Measurements from ENCODE around the gene CYP3A7.
A peak's percentile ranks its signal among the peaks of the same experiment; 100 is the strongest.
"Not testable (repeated sequence)": the region's sequence is repeated elsewhere in the genome, so short reads cannot be mapped to it uniquely, and the experiment has no call there.

The CYP3A7 gene

DNA sequence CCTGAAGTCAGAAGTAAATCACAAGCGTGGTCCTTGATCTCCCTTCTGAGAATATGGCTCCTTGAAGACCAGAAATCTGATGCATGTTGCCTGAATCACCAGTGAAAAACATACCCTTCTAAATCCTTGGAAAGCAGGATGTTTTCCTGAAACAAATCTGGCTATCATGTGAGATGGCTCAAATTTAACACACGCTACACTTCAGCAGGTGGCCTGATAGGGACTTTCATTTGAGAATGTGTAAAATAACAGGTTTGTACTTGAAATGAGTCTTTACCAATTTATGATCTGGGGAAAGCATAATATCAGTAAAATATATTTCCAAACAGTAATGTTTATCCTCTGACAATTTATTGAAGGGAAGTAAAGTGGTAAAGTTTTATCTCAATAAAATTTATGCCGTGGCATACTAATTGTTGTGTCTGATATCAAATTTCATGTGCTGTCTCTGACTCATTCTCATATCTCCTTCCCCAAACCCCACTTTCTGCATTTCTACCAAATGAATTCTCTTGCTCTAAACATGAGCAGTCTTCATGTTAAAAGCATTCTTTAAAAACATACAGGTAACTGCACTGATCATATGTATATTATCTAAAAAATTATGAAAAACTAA, 31.6 kb upstream of the CYP3A7 start:
- Histone ChIP-seq H3K36me3 (ENCODE audit: insufficient read depth, low read length) (no peaks in the 10 kb centered on the region), H3K4me3 (ENCODE audit: low read depth in 1 of 2, low read length in 2 of 2) (no peak overlapping the region), H3K27ac (ENCODE audit: low read depth, low read length) (no peak overlapping the region), H3K4me1 (ENCODE audit: insufficient read depth, low read length) (no peaks in the 10 kb centered on the region), H3K27me3 (ENCODE audit: control insufficient read depth in 1 of 2, insufficient read depth in 2 of 2, low read length in 2 of 2) (no peaks in the 10 kb centered on the region), H3K9ac (ENCODE audit: low read length) (no peak overlapping the region), H3K9me3 (ENCODE audit: low read length) (no peaks in the 10 kb centered on the region)

DNA sequence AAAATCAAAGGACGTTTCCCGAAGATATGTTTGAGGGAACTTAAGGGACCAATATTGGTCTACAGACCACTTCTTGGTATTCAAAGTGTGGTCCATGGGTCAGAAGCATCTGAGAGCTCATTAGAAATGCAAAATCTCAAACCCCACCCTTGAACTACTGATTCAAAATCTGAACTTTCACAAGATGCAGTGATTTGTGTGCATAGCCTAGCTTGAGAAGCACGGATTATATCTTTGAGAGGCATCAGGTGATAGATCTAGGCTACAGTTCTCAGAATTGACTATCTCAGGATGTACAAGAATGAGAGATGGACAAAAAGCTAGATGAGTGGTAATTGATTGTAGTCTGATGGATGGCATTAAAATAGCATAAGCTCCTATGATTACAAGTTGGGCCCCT, 29.5 kb upstream of the CYP3A7 start:
- Histone ChIP-seq H3K4me3 (ENCODE audit: low read depth in 1 of 2, low read length in 2 of 2) (no peak overlapping the region), H3K27ac (ENCODE audit: low read depth, low read length) (no peak overlapping the region), H3K27me3 (ENCODE audit: control insufficient read depth in 1 of 2, insufficient read depth in 2 of 2, low read length in 2 of 2) (no peaks in the 10 kb centered on the region), H3K9ac (ENCODE audit: low read length) (no peak overlapping the region), H3K9me3 (ENCODE audit: low read length) (no peaks in the 10 kb centered on the region), H3K4me1 (ENCODE audit: insufficient read depth, low read length) (no peaks in the 10 kb centered on the region), H3K36me3 (ENCODE audit: insufficient read depth, low read length) (no peaks in the 10 kb centered on the region)

DNA sequence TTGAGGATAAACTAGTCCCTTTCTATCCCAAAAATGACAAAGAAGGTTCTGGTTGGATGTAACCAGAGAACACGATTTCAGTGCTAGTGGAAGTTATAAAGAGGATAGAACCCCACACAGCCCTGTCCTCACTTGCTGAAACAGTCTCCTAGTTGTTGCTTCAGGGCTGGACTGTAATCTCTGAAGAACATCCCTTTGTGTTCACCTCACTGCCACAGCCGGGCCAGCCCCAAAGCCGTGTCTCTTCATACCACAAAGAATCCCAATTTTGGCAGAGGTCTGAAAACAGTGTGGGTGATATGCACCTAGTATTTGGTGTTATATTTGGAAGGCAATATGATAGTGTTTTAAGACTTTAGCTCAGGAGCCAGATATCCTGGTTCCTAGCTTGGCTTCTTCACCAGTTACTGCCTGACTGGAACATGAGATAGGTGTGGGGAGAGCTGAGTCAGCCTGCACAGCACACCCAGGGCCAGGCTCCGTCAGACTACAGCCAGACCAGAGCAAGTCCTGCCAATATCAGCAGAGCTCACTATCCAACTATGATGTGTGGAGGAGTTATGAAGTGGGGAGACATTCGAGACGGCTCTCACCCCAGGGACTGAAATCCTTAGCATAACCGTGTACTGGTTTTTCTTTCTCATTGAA, 27.8 kb upstream of the CYP3A7 start:
- no peaks in the 10 kb centered on the region for H3K4me1 ChIP-seq (ENCODE audit: insufficient read depth, low read length)
- H3K27ac ChIP-seq (ENCODE audit: low read depth, low read length): no peak overlapping the region
- H3K27me3 ChIP-seq (ENCODE audit: control insufficient read depth in 1 of 2, insufficient read depth in 2 of 2, low read length in 2 of 2): no peaks in the 10 kb centered on the region
- no peak overlapping the region for H3K4me3 ChIP-seq (ENCODE audit: low read depth in 1 of 2, low read length in 2 of 2)
- H3K9ac ChIP-seq (ENCODE audit: low read length): no peak overlapping the region
- no peaks in the 10 kb centered on the region for H3K9me3 ChIP-seq (ENCODE audit: low read length)
- H3K36me3 ChIP-seq (ENCODE audit: insufficient read depth, low read length): no peaks in the 10 kb centered on the region

DNA sequence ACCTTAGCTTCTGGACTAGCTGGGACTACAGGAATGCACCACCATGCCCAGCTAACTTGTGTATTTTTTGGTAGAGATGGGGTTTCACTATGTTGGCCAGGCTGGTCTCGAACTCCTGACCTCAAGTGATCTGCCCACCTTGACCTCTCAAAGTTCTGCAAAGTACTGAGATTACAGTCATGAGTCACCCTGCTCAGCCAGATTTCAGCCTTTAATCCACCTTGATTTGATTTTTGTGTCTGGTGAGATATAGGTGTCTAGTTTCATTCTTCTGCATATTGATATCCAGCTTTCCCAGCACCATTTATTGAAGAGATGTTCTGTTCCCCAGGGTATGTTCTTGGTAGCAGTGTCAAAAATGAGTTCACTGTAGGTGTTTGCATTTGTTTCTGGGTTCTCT, 20.1 kb upstream of the CYP3A7 start:
- Histone ChIP-seq H3K4me1 (ENCODE audit: insufficient read depth, low read length) (peaks cover 6% of the 10 kb centered on the region), H3K9ac (ENCODE audit: low read length) (no peak overlapping the region), H3K4me3 (ENCODE audit: low read depth in 1 of 2, low read length in 2 of 2) (no peak overlapping the region), H3K36me3 (ENCODE audit: insufficient read depth, low read length) (no peaks in the 10 kb centered on the region), H3K9me3 (ENCODE audit: low read length) (no peaks in the 10 kb centered on the region), H3K27me3 (ENCODE audit: control insufficient read depth in 1 of 2, insufficient read depth in 2 of 2, low read length in 2 of 2) (no peaks in the 10 kb centered on the region), H3K27ac (ENCODE audit: low read depth, low read length) (no peak overlapping the region)

DNA sequence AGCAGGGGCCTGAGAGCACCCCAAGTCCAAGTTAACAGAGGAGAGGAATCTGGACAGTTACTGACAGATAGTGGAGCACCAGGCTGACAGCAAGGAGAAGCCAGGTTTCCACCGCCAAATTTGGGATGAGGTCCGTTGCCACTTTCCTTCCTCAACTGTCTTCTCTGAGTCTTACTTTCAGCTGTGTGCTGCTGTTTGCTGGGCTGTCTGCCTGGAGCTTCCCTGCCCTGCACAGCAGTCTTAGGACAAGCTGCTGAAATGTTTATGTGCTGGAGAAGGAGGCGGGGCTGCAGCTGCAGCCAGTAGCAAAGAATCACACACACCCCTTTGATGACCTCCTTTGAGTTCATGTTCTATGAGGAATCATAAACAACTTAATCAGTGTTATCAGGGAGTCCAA, 17.4 kb upstream of the CYP3A7 start:
- Histone ChIP-seq H3K27ac (ENCODE audit: low read depth, low read length) (peak overlapping the region; percentile 7), H3K36me3 (ENCODE audit: insufficient read depth, low read length) (no peaks in the 10 kb centered on the region), H3K9me3 (ENCODE audit: low read length) (no peaks in the 10 kb centered on the region), H3K4me3 (ENCODE audit: low read depth in 1 of 2, low read length in 2 of 2) (no peak overlapping the region), H3K27me3 (ENCODE audit: control insufficient read depth in 1 of 2, insufficient read depth in 2 of 2, low read length in 2 of 2) (no peaks in the 10 kb centered on the region), H3K9ac (ENCODE audit: low read length) (no peak overlapping the region), H3K4me1 (ENCODE audit: insufficient read depth, low read length) (peaks cover 6% of the 10 kb centered on the region)

DNA sequence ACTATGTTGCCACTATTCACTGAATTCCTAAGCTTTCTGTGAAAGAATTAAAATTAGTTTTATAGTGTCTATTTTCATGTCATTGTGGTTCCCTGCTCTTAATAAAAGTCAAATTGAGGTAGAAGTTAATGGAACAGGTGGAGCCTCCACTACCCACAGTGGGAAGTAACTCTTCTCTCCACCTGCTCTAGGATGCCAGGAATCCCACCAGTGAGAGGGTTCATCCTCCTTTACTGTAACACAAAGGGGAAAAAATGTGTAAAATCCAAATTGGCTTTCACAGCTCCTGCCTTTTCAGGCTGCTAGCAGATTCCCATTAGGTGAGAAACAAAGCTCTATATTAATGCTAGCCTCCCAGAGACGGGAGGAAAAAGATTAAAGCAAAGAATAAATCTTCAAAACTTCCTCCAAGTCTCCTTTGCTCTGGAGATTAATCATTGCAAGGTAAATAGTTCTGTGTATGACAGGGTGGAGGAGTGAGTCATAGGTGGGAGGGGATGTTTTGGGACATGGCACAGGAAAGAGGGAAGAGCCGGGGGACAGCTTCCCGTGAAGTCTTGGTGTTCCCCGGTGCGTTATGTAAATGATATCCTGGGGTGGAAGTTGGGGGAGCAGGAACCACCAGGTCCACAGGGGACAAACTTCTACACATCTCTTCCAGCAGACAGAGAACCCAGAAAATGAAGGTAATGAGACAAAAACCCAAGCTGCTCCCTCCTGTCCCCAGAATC, 16.5 kb upstream of the CYP3A7 start:
- H3K9me3 ChIP-seq (ENCODE audit: low read length); H3K36me3 ChIP-seq (ENCODE audit: insufficient read depth, low read length); H3K27me3 ChIP-seq (ENCODE audit: control insufficient read depth in 1 of 2, insufficient read depth in 2 of 2, low read length in 2 of 2); H3K9ac ChIP-seq (ENCODE audit: low read length); H3K4me1 ChIP-seq (ENCODE audit: insufficient read depth, low read length); H3K4me3 ChIP-seq (ENCODE audit: low read depth in 1 of 2, low read length in 2 of 2); H3K27ac ChIP-seq (ENCODE audit: low read depth, low read length): not testable (repeated sequence)

DNA sequence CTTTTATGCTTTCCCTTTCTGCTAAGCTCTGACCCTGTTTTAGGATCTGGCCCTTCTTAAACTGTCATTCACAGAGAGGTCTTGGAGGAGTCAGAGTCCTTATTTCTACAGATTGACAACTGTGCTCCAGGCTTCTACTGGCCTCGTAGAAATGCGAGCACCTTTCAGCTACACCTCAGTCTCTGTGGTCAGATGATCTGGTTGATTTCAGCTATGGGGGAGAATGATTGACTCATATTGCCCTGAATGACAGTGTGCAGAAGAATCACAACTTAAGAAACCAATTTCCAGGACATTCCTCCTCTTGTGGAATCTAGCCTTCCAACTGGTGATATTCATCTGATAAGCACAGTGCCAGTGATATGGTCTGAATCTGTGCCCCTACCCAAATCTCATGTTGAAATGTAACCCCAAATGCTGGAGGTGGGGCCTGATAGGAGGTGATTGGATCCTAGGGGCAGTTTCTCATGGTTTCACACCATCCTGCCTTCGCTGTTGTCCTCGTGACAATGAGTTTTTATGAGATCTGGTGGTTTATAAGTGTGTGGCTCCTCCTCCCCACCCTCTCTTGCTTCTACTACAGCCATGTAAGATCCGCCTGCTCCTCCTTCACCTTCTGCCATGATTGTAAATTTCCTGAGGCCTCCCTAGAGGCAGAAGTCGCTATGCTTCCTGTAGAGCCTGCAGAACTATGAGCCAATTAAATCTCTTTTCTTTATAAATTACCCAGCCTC, 14.0 kb upstream of the CYP3A7 start:
- Histone ChIP-seq H3K4me3 (ENCODE audit: low read depth in 1 of 2, low read length in 2 of 2) (no peak overlapping the region), H3K4me1 (ENCODE audit: insufficient read depth, low read length) (peaks cover 6% of the 10 kb centered on the region), H3K36me3 (ENCODE audit: insufficient read depth, low read length) (no peaks in the 10 kb centered on the region), H3K9ac (ENCODE audit: low read length) (no peak overlapping the region), H3K27me3 (ENCODE audit: control insufficient read depth in 1 of 2, insufficient read depth in 2 of 2, low read length in 2 of 2) (no peaks in the 10 kb centered on the region), H3K27ac (ENCODE audit: low read depth, low read length) (no peak overlapping the region), H3K9me3 (ENCODE audit: low read length) (no peaks in the 10 kb centered on the region)

DNA sequence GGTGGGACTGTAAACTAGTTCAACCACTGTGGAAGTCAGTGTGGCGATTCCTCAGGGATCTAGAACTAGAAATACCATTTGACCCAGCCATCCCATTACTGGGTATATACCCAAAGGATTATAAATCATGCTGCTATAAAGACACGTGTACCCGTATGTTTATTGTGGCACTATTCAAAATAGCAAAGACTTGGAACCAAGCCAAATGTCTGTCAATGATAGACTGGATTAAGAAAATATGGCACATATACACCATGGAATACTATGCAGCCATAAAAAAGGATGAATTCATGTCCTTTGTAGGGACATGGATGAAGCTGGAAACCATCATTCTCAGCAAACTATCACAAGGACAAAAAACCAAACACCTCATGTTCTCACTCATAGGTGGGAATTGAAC, 11.9 kb upstream of the CYP3A7 start:
- H3K36me3 ChIP-seq (ENCODE audit: insufficient read depth, low read length); H3K9ac ChIP-seq (ENCODE audit: low read length); H3K9me3 ChIP-seq (ENCODE audit: low read length); H3K4me3 ChIP-seq (ENCODE audit: low read depth in 1 of 2, low read length in 2 of 2); H3K27ac ChIP-seq (ENCODE audit: low read depth, low read length); H3K4me1 ChIP-seq (ENCODE audit: insufficient read depth, low read length); H3K27me3 ChIP-seq (ENCODE audit: control insufficient read depth in 1 of 2, insufficient read depth in 2 of 2, low read length in 2 of 2): not testable (repeated sequence)

DNA sequence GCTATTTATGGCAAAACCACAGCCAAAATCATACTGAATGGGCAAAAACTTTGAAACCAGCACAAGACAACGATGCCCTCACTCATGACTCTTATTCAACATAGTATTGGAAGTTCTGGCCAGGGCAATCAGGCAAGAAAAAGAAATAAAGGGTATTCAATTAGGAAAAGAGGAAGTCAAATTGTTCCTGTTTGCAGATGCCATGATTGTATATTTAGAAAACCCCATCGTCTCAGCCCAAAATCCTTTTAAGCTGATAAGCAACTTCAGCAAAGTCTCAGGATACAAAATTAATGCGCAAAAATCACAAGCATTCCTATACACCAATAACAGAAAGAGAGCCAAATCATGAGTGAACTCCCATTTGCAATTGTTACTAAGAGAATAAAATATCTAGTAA, 10.4 kb upstream of the CYP3A7 start:
- H3K36me3 ChIP-seq (ENCODE audit: insufficient read depth, low read length); H3K27ac ChIP-seq (ENCODE audit: low read depth, low read length); H3K4me3 ChIP-seq (ENCODE audit: low read depth in 1 of 2, low read length in 2 of 2); H3K9ac ChIP-seq (ENCODE audit: low read length); H3K4me1 ChIP-seq (ENCODE audit: insufficient read depth, low read length); H3K9me3 ChIP-seq (ENCODE audit: low read length); H3K27me3 ChIP-seq (ENCODE audit: control insufficient read depth in 1 of 2, insufficient read depth in 2 of 2, low read length in 2 of 2): not testable (repeated sequence)

DNA sequence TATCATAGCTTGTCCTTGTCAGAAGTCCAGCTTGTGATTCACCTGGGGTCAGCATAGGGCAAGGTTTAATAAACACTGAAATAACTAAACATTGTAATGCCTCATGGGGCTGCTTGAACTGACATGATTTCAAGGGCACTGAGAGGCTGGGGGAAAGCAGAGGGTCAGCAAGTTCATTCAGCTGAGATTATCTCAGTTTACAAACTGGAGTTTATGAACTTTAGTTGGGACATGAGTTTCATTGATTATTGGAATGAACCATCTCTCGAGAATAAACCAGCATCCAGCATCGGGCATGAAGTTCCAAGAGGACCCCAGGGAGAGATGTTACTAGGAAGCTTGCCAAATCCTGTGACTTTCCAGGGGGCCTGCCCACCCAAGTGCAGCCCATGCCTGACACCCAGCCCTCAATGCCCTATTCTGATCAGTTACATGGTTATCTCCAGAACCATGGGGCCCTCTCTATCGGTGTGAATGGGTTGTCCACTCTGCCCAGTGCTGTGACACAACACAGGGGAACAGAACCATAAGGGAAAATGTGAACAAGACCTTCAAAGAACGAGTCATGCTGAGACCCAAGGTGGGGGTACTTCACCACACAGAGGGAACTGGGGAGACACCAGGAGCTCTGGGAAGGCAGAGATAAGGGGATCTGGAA, 7.9 kb upstream of the CYP3A7 start:
- Histone ChIP-seq H3K9me3 (ENCODE audit: low read length) (no peaks in the 10 kb centered on the region), H3K9ac (ENCODE audit: low read length) (no peak overlapping the region), H3K36me3 (ENCODE audit: insufficient read depth, low read length) (no peaks in the 10 kb centered on the region), H3K4me1 (ENCODE audit: insufficient read depth, low read length) (no peaks in the 10 kb centered on the region), H3K27ac (ENCODE audit: low read depth, low read length) (no peak overlapping the region), H3K4me3 (ENCODE audit: low read depth in 1 of 2, low read length in 2 of 2) (no peak overlapping the region), H3K27me3 (ENCODE audit: control insufficient read depth in 1 of 2, insufficient read depth in 2 of 2, low read length in 2 of 2) (no peaks in the 10 kb centered on the region)

DNA sequence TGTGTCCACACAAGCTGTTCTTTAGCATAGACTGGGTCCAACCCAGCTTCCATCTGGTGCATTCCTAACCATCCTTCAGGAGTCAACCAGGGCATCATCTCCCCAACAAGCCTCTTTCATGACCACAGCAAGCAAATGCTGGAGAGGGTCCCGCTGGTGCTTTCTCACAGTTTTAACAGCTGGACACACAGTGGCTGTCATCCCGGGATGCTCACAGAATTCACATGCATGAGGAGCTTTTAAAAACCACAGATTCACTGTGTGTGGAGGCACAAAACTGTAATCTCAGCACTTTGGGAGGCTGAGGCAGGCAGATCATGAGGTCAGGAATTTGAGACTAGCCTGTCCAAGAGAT, 6.4 kb upstream of the CYP3A7 start:
- Histone ChIP-seq H3K9ac (ENCODE audit: low read length) (no peak overlapping the region), H3K36me3 (ENCODE audit: insufficient read depth, low read length) (no peaks in the 10 kb centered on the region), H3K4me3 (ENCODE audit: low read depth in 1 of 2, low read length in 2 of 2) (no peak overlapping the region), H3K9me3 (ENCODE audit: low read length) (no peaks in the 10 kb centered on the region), H3K4me1 (ENCODE audit: insufficient read depth, low read length) (no peaks in the 10 kb centered on the region), H3K27ac (ENCODE audit: low read depth, low read length) (no peak overlapping the region), H3K27me3 (ENCODE audit: control insufficient read depth in 1 of 2, insufficient read depth in 2 of 2, low read length in 2 of 2) (no peaks in the 10 kb centered on the region)
